H9 (cell line): ENCODE results near the gene OSTF1. TPM values are rescaled to one million over a fixed set of nuclear protein-coding genes. Genes with fewer than 3 reads are reported as not detected.

Experiments
- DNase-seq: peaks from one replicate; pipeline ENCODE4 v3.0.0-alpha.2; 2017
- H2AFZ ChIP-seq: one replicate; pipeline ENCODE4 v1.6.1; 2013; ENCODE audit warnings: mild to moderate bottlenecking, low read length, control low read depth, moderate library complexity
- H2AK5ac ChIP-seq: 2 replicates; pipeline ENCODE4 v1.6.1; 2013; ENCODE audit warnings: low read length, control low read depth, mixed read lengths; ENCODE audit not compliant: insufficient read length
- H2BK120ac ChIP-seq: one replicate; pipeline ENCODE4 v1.6.1; 2013; ENCODE audit warnings: low read depth, mild to moderate bottlenecking, low read length, control low read depth, inconsistent platforms; ENCODE audit not compliant: poor library complexity, severe bottlenecking
- H2BK12ac ChIP-seq: 2 replicates; pipeline ENCODE4 v1.6.1; 2013; ENCODE audit warnings: low read length, control low read depth, mixed read lengths, low read depth; ENCODE audit not compliant: insufficient read length
- H2BK15ac ChIP-seq: 2 replicates; pipeline ENCODE4 v1.6.1; 2013; ENCODE audit warnings: low read depth, low read length, control low read depth
- H2BK20ac ChIP-seq: one replicate; pipeline ENCODE4 v1.6.1; 2013; ENCODE audit warnings: low read depth, mild to moderate bottlenecking, low read length, control low read depth, inconsistent platforms; ENCODE audit not compliant: poor library complexity, severe bottlenecking
- H2BK5ac ChIP-seq: 2 replicates; pipeline ENCODE4 v1.6.1; 2013; ENCODE audit warnings: low read length, control low read depth, mixed read lengths; ENCODE audit not compliant: insufficient read length
- H3K14ac ChIP-seq: 2 replicates; pipeline ENCODE4 v1.6.1; 2013; ENCODE audit warnings: low read length, control low read depth; ENCODE audit not compliant: insufficient read depth
- H3K18ac ChIP-seq: 2 replicates; pipeline ENCODE4 v1.6.1; 2013; ENCODE audit warnings: low read depth, mild to moderate bottlenecking, mixed read lengths, low read length, control low read depth; ENCODE audit not compliant: insufficient read length
- H3K23ac ChIP-seq: 2 replicates; pipeline ENCODE4 v1.6.1; 2013; ENCODE audit warnings: low read length, control low read depth, mixed read lengths, low read depth; ENCODE audit not compliant: insufficient read length
- H3K23me2 ChIP-seq: 2 replicates; pipeline ENCODE4 v1.6.1; 2013; ENCODE audit warnings: low read depth, mild to moderate bottlenecking, mixed read lengths, low read length, control low read depth; ENCODE audit not compliant: insufficient read length, poor library complexity, severe bottlenecking
- H3K27ac ChIP-seq: 2 replicates; pipeline ENCODE4 v1.5.1; 2013; ENCODE audit warnings: low read length, control low read depth, mixed read lengths, low read depth; ENCODE audit not compliant: insufficient read length
- H3K27me3 ChIP-seq: 2 replicates; pipeline ENCODE4 v1.6.1; 2013; ENCODE audit warnings: low read length, control low read depth, inconsistent platforms; ENCODE audit not compliant: insufficient read depth
- H3K4ac ChIP-seq: 2 replicates; pipeline ENCODE4 v1.6.1; 2013; ENCODE audit warnings: low read depth, mild to moderate bottlenecking, control low read depth, inconsistent platforms, low read length, moderate library complexity
- H3K4me1 ChIP-seq: 2 replicates; pipeline ENCODE4 v1.6.1; 2013; ENCODE audit warnings: low read length, control low read depth, inconsistent platforms; ENCODE audit not compliant: insufficient read depth
- H3K4me2 ChIP-seq: 2 replicates; pipeline ENCODE4 v1.6.1; 2013; ENCODE audit warnings: low read length, control low read depth, mixed read lengths; ENCODE audit not compliant: insufficient read length, insufficient read depth
- H3K56ac ChIP-seq: 2 replicates; pipeline ENCODE4 v1.6.1; 2013; ENCODE audit warnings: low read depth, mild to moderate bottlenecking, mixed read lengths, low read length, control low read depth; ENCODE audit not compliant: insufficient read length
- H3K79me1 ChIP-seq: 2 replicates; pipeline ENCODE4 v1.6.1; 2013; ENCODE audit warnings: low read depth, mild to moderate bottlenecking, moderate library complexity, low read length, control low read depth, inconsistent platforms; ENCODE audit not compliant: insufficient read depth, poor library complexity, severe bottlenecking
- H3K79me2 ChIP-seq: 2 replicates; pipeline ENCODE4 v1.6.1; 2013; ENCODE audit warnings: low read length, control low read depth, inconsistent platforms; ENCODE audit not compliant: insufficient read depth
- H3K9ac ChIP-seq: 2 replicates; pipeline ENCODE4 v1.6.1; 2013; ENCODE audit warnings: low read length, control low read depth, mixed read lengths; ENCODE audit not compliant: insufficient read length; ENCODE audit errors: extremely low read depth
- H3K9me3 ChIP-seq: one replicate; pipeline ENCODE4 v1.6.1; 2013; ENCODE audit warnings: low read depth, low read length, inconsistent platforms; ENCODE audit not compliant: control insufficient read depth
- H3T11ph ChIP-seq: one replicate; pipeline ENCODE4 v1.6.1; 2013; ENCODE audit warnings: mild to moderate bottlenecking, low read length, control low read depth, inconsistent platforms
- H4K20me1 ChIP-seq: one replicate; pipeline ENCODE4 v1.6.1; 2013; ENCODE audit not compliant: control insufficient read depth, insufficient read length, insufficient read depth
- H4K5ac ChIP-seq: 2 replicates; pipeline ENCODE4 v1.6.1; 2013; ENCODE audit warnings: low read depth, mild to moderate bottlenecking, mixed read lengths, low read length, control low read depth; ENCODE audit not compliant: insufficient read length
- H4K8ac ChIP-seq: replicated peaks from 2 replicates; pipeline ENCODE4 v1.6.1; 2013; ENCODE audit warnings: low read length, control low read depth, mixed read lengths, low read depth; ENCODE audit not compliant: insufficient read length
- H4K91ac ChIP-seq: 2 replicates; pipeline ENCODE4 v1.6.1; 2013; ENCODE audit warnings: low read depth, mild to moderate bottlenecking, moderate library complexity, mixed read lengths, low read length, control low read depth; ENCODE audit not compliant: insufficient read length
- H3K27ac Mint-ChIP-seq, 3 experiments: 2 replicates in 2 of 3; 3 replicates in 1 of 3; pipeline ENCODE4 v1.8.0; 2020 to 2021; ENCODE audit warnings: mixed read lengths in 3 of 3, mild to moderate bottlenecking in 1 of 3, moderate library complexity in 1 of 3
- H3K27me3 Mint-ChIP-seq: 2 replicates; pipeline ENCODE4 v1.8.0; 2021; ENCODE audit warnings: low read depth, mild to moderate bottlenecking, moderate library complexity, mixed read lengths
- H3K36me3 Mint-ChIP-seq, 3 experiments: 2 replicates in 2 of 3; 3 replicates in 1 of 3; pipeline ENCODE4 v1.8.0; 2020 to 2021; ENCODE audit warnings: low read depth in 3 of 3, mixed read lengths in 3 of 3; ENCODE audit not compliant: insufficient read depth in 1 of 3
- H3K4me1 Mint-ChIP-seq, 2 experiments: 2 replicates each; pipeline ENCODE4 v1.8.0; 2020; ENCODE audit warnings: mixed read lengths in 2 of 2
- H3K4me3 Mint-ChIP-seq, 2 experiments: 2 replicates in 1 of 2; 3 replicates in 1 of 2; pipeline ENCODE4 v1.8.0; 2020 to 2021; ENCODE audit warnings: mild to moderate bottlenecking in 2 of 2, mixed read lengths in 2 of 2, moderate library complexity in 1 of 2
- H3K9me3 Mint-ChIP-seq, 2 experiments: 2 replicates in 1 of 2; 3 replicates in 1 of 2; pipeline ENCODE4 v1.8.0; 2020; ENCODE audit warnings: mild to moderate bottlenecking in 2 of 2, mixed read lengths in 2 of 2, moderate library complexity in 1 of 2
- WGBS: extraction: QIAGEN DNeasy Blood & Tissue Kit; methylation state at CpG from one replicate; pipeline ENCODE4 v1.1.7; 2013; ENCODE audit warnings: missing lambda C conversion rate, low lambda C conversion rate, mixed read lengths; ENCODE audit not compliant: insufficient read length; ENCODE audit errors: extremely low coverage; 5-methylcytosine and 5-hydroxymethylcytosine counted together
- total RNA-seq: library from RNA; stranded (reverse); gene quantifications from 2 replicates; pipeline ENCODE4 v1.2.1, GENCODE V29; 2021
- TF ChIP-seq, protein P1 (sequence below): fragments of 200-600 bp; sonication (generic); conservative IDR thresholded peaks from 3 replicates; pipeline ENCODE4 v1.8.0; 2021; ENCODE audit warnings: antibody characterized with exemption, mild to moderate bottlenecking

Gene OSTF1
- total RNA-seq, 1 experiment from 2014 or later: 16.1 TPM

DNA sequence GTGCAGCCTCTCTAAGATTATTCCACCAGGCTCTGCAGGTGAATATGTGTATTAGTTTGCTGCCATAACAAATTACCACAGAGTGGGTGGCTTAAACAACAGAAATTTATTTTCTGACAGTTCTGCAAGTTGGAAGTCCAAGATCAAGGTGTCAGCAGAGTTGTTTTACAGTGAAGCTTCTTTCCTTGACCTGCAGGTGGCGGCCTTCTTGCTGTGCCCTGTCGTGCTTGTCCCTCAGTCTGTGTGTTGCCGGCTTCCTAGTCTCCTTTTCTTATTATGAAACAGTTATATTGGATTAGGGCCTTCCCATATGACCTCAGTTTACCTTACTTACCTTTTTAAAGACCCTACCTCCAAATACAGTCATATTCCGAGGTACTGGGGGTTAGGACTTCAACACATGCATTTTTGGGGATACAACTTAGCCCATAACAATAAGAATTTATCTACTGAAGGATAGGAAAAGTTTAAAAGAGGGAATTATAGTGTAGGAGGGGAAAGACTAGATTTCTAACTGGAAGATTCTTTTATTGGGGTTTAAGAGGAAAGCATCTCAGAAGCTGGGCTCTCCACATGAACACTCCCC is 97.4 kb downstream of the OSTF1 start:
- H3K79me2 ChIP-seq: no peaks in the 10 kb centered on the region
- Mint-ChIP-seq H3K27me3 (no peaks in the 10 kb centered on the region), H3K4me1 (no peaks in the 10 kb centered on the region; a peak in 1 of 4 replicates), H3K4me3 (no peak overlapping the region), H3K27ac (no peak overlapping the region), H3K9me3 (no peaks in the 10 kb centered on the region), H3K36me3 (no peaks in the 10 kb centered on the region)
- H4K20me1 ChIP-seq: no peaks in the 10 kb centered on the region
- no peaks in the 10 kb centered on the region for H3K27me3 ChIP-seq
- H3K56ac ChIP-seq: no peak overlapping the region
- no peak overlapping the region for H2BK5ac ChIP-seq
- H2BK120ac ChIP-seq: no peak overlapping the region
- no peak overlapping the region for H3K18ac ChIP-seq
- no peak overlapping the region for H4K91ac ChIP-seq
- no peak overlapping the region for H3K23ac ChIP-seq
- H3K4me1 ChIP-seq: no peaks in the 10 kb centered on the region
- peak; percentile 68 for DNase-seq
- no peaks in the 10 kb centered on the region for H3K79me1 ChIP-seq
- no peak overlapping the region for H2AFZ ChIP-seq
- no peak overlapping the region for H3K4me2 ChIP-seq
- H4K8ac ChIP-seq: no peak overlapping the region
- whole genome bisulfite sequencing: no CpG with 5 or more reads among the region's 4 CpGs
- H3K9ac ChIP-seq: no peak overlapping the region
- H3K9me3 ChIP-seq: no peaks in the 10 kb centered on the region
- H4K5ac ChIP-seq: no peak overlapping the region
- H3K23me2 ChIP-seq: no peaks in the 10 kb centered on the region
- no peak overlapping the region for H3T11ph ChIP-seq
- TF ChIP-seq, protein P1, sequence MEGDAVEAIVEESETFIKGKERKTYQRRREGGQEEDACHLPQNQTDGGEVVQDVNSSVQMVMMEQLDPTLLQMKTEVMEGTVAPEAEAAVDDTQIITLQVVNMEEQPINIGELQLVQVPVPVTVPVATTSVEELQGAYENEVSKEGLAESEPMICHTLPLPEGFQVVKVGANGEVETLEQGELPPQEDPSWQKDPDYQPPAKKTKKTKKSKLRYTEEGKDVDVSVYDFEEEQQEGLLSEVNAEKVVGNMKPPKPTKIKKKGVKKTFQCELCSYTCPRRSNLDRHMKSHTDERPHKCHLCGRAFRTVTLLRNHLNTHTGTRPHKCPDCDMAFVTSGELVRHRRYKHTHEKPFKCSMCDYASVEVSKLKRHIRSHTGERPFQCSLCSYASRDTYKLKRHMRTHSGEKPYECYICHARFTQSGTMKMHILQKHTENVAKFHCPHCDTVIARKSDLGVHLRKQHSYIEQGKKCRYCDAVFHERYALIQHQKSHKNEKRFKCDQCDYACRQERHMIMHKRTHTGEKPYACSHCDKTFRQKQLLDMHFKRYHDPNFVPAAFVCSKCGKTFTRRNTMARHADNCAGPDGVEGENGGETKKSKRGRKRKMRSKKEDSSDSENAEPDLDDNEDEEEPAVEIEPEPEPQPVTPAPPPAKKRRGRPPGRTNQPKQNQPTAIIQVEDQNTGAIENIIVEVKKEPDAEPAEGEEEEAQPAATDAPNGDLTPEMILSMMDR: peak; percentile 82
- no peak overlapping the region for H3K14ac ChIP-seq
- no peak overlapping the region for H2AK5ac ChIP-seq
- H3K27ac ChIP-seq: no peak overlapping the region
- no peak overlapping the region for H3K4ac ChIP-seq
- H2BK12ac ChIP-seq: no peak overlapping the region
- H2BK15ac ChIP-seq: no peak overlapping the region
- no peak overlapping the region for H2BK20ac ChIP-seq
